ENCODE measurements around the gene ICA1L. TPM values are rescaled to one million over a fixed set of nuclear protein-coding genes. Genes with fewer than 3 reads are reported as not detected.

Gene ICA1L
- 1.3 to 2.1 TPM (median 1.8 TPM) in 5 replicates for total RNA-seq (2022; extraction: Qiagen RNA extraction)

GRCh38 chr2:202871300-202872141 lies at the start of gene ICA1L:
TSS of gene ICA1L (minus strand) at chr2:202871766. CDS start at chr2:202829009, 42,757 bp downstream.

DNA sequence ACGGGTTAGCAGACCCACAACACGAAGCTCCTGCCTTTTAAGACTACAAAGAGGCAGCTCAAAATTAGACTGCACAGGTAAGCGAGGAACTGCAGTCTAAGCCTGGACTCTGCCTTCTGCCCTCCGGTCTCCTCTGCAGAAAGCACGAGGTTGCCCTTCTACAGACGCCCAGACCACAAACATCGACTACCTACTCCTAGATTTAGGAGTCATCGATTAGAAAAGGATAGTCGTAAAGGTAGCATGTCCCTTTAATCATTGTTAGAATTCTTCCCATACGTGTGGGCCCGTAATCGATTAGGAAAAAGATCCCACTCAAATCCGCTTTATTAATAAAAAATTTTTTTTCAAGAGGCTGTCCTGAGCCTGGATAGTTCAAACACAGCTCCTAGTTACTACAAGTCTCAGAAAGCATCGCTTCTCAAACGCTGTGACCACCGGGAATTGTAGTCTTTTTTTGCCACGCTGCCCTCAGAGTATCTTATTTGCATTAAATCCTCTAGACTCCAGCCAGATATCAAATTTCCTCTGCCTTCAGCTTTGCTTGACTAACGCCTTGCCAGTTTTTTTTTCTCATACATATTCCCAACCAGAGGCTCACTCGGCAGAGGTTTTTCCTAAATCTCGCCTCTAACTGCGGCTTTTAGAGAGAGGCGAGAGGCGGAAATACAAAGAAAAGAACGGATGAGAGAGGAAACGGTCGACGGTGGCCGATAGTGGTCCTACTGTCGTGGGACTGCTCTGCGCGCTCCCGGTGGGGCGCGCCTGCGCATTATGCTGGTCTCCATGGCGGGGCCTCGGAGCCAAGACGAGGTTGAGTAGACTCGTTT lies 40.2 kb upstream of the ICA1L start, which contains the start of the genes CARF and WDR12:
TSS of gene CARF (plus strand) at position 764 of the 830 bp plus-strand sequence. CDS start 29,628 bp downstream, outside the sequence.
TSS of gene WDR12 (minus strand) at position 162 of the 830 bp plus-strand sequence. CDS start 197 bp downstream, outside the sequence.

Other genes with a start within 250 kb of the ICA1L start
- 1.7 to 2.6 TPM (median 2.2 TPM) in 5 replicates for gene FAM117B, start 236.8 kb downstream of the ICA1L start, total RNA-seq (2022; extraction: Qiagen RNA extraction)
- 50.6 to 63.1 TPM (median 58.3 TPM) in 5 replicates for gene WDR12, start 39.9 kb upstream of the ICA1L start, total RNA-seq (2022; extraction: Qiagen RNA extraction)
- gene CARF, start 40.5 kb upstream of the ICA1L start, total RNA-seq (2022; extraction: Qiagen RNA extraction), result 1.0 to 2.1 TPM (median 1.5 TPM) in 5 replicates
- 3.0 to 5.5 TPM (median 3.8 TPM) in 5 replicates for gene NBEAL1, start 143.1 kb upstream of the ICA1L start, total RNA-seq (2022; extraction: Qiagen RNA extraction)

All from A549 treated with dexamethasone at 1 μM for 4 hours (cell line).